H1 (cell line): Measurements from ENCODE around the gene BRPF1. TPM values are rescaled to one million over a fixed set of nuclear protein-coding genes. Genes with fewer than 3 reads are reported as not detected.

Experiments
- CTCF ChIA-PET: fragments of 300-600 bp; sonication (Branson Sonifier 250); formaldehyde crosslinking; loops from one replicate; lab custom pipeline; 2021; ENCODE audit not compliant: partially characterized antibody; lab: Charles Lee
- POLR2A ChIA-PET: fragments of 300-600 bp; sonication (Branson Sonifier 250); formaldehyde crosslinking; loops from one replicate; lab custom pipeline; 2021; ENCODE audit warnings: inconsistent platforms; ENCODE audit not compliant: partially characterized antibody; lab: Charles Lee
- DNase-seq, 2 experiments: peaks; one replicate each; pipeline versions ENCODE4 v3.0.0 to v3.0.0-alpha.2; 2010 to 2022; ENCODE audit warnings: low spot score in 2 of 2, low read depth in 1 of 2, mixed read lengths in 1 of 2
- FAIRE-seq: peaks from 2 replicates; lab custom pipeline; 2011; peaks lifted over from hg19 to GRCh38; lab: Jason Lieb, UNC
- H2AFZ ChIP-seq: 2 replicates; pipeline ENCODE4 v1.8.1; 2012; ENCODE audit warnings: low read length, inconsistent platforms
- H2AK5ac ChIP-seq: 2 replicates; pipeline ENCODE4 v1.6.1; 2013; ENCODE audit warnings: low read depth, low read length
- H2BK120ac ChIP-seq: replicated peaks from 2 replicates; pipeline ENCODE3; 2013; ENCODE audit warnings: low read depth, low read length, inconsistent platforms
- H2BK12ac ChIP-seq: 2 replicates; pipeline ENCODE4 v1.6.1; 2013; ENCODE audit warnings: low read depth, low read length
- H2BK15ac ChIP-seq: 2 replicates; pipeline ENCODE4 v1.6.1; 2013; ENCODE audit warnings: low read length
- H2BK20ac ChIP-seq: 2 replicates; pipeline ENCODE4 v1.6.1; 2013; ENCODE audit warnings: low read length
- H2BK5ac ChIP-seq: 2 replicates; pipeline ENCODE4 v1.6.1; 2013; ENCODE audit warnings: low read depth, low read length
- H3K14ac ChIP-seq: 2 replicates; pipeline ENCODE4 v1.6.1; 2013; ENCODE audit warnings: inconsistent platforms; ENCODE audit not compliant: insufficient read length
- H3K18ac ChIP-seq: 2 replicates; pipeline ENCODE4 v1.6.1; 2013; ENCODE audit warnings: low read length; ENCODE audit errors: extremely low read depth
- H3K23ac ChIP-seq: 2 replicates; pipeline ENCODE4 v1.6.1; 2013; ENCODE audit warnings: inconsistent platforms; ENCODE audit not compliant: insufficient read length
- H3K23me2 ChIP-seq: 2 replicates; pipeline ENCODE4 v1.6.1; 2013; ENCODE audit warnings: low read depth, low read length
- H3K27ac ChIP-seq: 2 replicates; pipeline ENCODE4 v1.6.1; 2011; ENCODE audit warnings: low read depth, low read length, inconsistent platforms
- H3K27me3 ChIP-seq, 4 experiments: replicated peaks in 1 of 4; 1 replicate in 1 of 4; 2 replicates in 3 of 4; pipeline versions ENCODE4 v1.6.1 to v1.8.1; 2011 to 2013; ENCODE audit warnings: low read length in 3 of 4, mild to moderate bottlenecking in 3 of 4, inconsistent platforms in 2 of 4, mixed read lengths in 2 of 4, moderate library complexity in 1 of 4; ENCODE audit not compliant: control insufficient read depth in 3 of 4, insufficient read depth in 3 of 4; ENCODE audit errors: extremely low read depth in 1 of 4
- H3K36me3 ChIP-seq, 4 experiments: 2 replicates each; pipeline versions ENCODE4 v1.6.1 to v1.8.1; 2011 to 2013; ENCODE audit warnings: mild to moderate bottlenecking in 4 of 4, low read length in 3 of 4, moderate library complexity in 2 of 4, control low read depth in 1 of 4, inconsistent platforms in 1 of 4; ENCODE audit not compliant: insufficient read depth in 4 of 4, control insufficient read depth in 2 of 4
- H3K4ac ChIP-seq: replicated peaks from 2 replicates; pipeline ENCODE3; 2013; ENCODE audit warnings: low read length, low read depth, mixed read lengths, inconsistent platforms; ENCODE audit not compliant: insufficient read length
- H3K4me1 ChIP-seq, 4 experiments: replicated peaks in 1 of 4; 1 replicate in 1 of 4; 2 replicates in 3 of 4; pipeline versions ENCODE4 v1.6.1 to v1.8.1; 2011 to 2013; ENCODE audit warnings: low read length in 3 of 4, inconsistent platforms in 2 of 4, mixed read lengths in 1 of 4; ENCODE audit not compliant: insufficient read depth in 4 of 4, control insufficient read depth in 3 of 4
- H3K4me2 ChIP-seq, 2 experiments: 2 replicates each; pipeline versions ENCODE4 v1.6.1 to v1.8.1; 2011 to 2013; ENCODE audit warnings: low read depth in 2 of 2, low read length in 2 of 2, control low read depth in 1 of 2, inconsistent platforms in 1 of 2, mild to moderate bottlenecking in 1 of 2; ENCODE audit not compliant: insufficient read depth in 1 of 2
- H3K4me3 ChIP-seq, 4 experiments: fragments of 200-600, 300-600 bp in 1 of 4; sonication (generic), shearing (Covaris generic), sonication (Bioruptor Twin) in 1 of 4; 2 replicates each; pipeline versions ENCODE4 v1.5.1 to v1.8.1; 2011 to 2016; ENCODE audit warnings: low read length in 4 of 4, low read depth in 3 of 4, control low read depth in 2 of 4, inconsistent platforms in 2 of 4, mild to moderate bottlenecking in 2 of 4, mixed read lengths in 1 of 4, moderate library complexity in 1 of 4; ENCODE audit not compliant: insufficient read depth in 2 of 4; ENCODE audit errors: extremely low read depth in 1 of 4
- H3K56ac ChIP-seq: replicated peaks from 2 replicates; pipeline ENCODE3; 2013; ENCODE audit warnings: low read depth, mild to moderate bottlenecking, mixed read lengths, low read length, inconsistent platforms; ENCODE audit not compliant: insufficient read length
- H3K79me1 ChIP-seq: 2 replicates; pipeline ENCODE4 v1.6.1; 2013; ENCODE audit warnings: low read depth, low read length, control low read depth
- H3K79me2 ChIP-seq, 2 experiments: 2 replicates each; pipeline versions ENCODE4 v1.6.1 to v1.8.1; 2012 to 2013; ENCODE audit warnings: low read length in 2 of 2, mild to moderate bottlenecking in 2 of 2, inconsistent platforms in 1 of 2; ENCODE audit not compliant: insufficient read depth in 2 of 2, control insufficient read depth in 1 of 2
- H3K9ac ChIP-seq, 4 experiments: replicated peaks in 1 of 4; 1 replicate in 1 of 4; 2 replicates in 3 of 4; pipeline versions ENCODE4 v1.6.1 to v1.8.1; 2011 to 2013; ENCODE audit warnings: low read depth in 3 of 4, low read length in 3 of 4, control low read depth in 2 of 4, mild to moderate bottlenecking in 2 of 4, moderate library complexity in 2 of 4, inconsistent platforms in 1 of 4; ENCODE audit errors: extremely low read depth in 1 of 4
- H3K9me3 ChIP-seq, 2 experiments: 2 replicates each; pipeline versions ENCODE4 v1.6.1 to v1.8.1; 2012 to 2013; ENCODE audit warnings: mild to moderate bottlenecking in 2 of 2, moderate library complexity in 2 of 2, control low read depth in 1 of 2, inconsistent platforms in 1 of 2, low read depth in 1 of 2, low read length in 1 of 2, mixed read lengths in 1 of 2; ENCODE audit not compliant: insufficient read depth in 2 of 2
- H4K20me1 ChIP-seq, 2 experiments: replicated peaks in 1 of 2; 2 replicates each; pipeline versions ENCODE3 to v1.8.1; 2011 to 2013; ENCODE audit warnings: inconsistent platforms in 2 of 2, low read length in 2 of 2, mild to moderate bottlenecking in 1 of 2; ENCODE audit not compliant: insufficient read depth in 2 of 2, control insufficient read depth in 1 of 2
- H4K5ac ChIP-seq: 2 replicates; pipeline ENCODE4 v1.6.1; 2013; ENCODE audit warnings: low read length, low read depth, mixed read lengths, inconsistent platforms; ENCODE audit not compliant: insufficient read length
- H4K8ac ChIP-seq: 2 replicates; pipeline ENCODE4 v1.8.0; 2013; ENCODE audit warnings: mild to moderate bottlenecking, moderate library complexity, low read length, inconsistent platforms; ENCODE audit not compliant: insufficient read depth; ENCODE audit errors: extremely low read depth
- H4K91ac ChIP-seq: replicated peaks from 2 replicates; pipeline ENCODE3; 2013; ENCODE audit warnings: low read length, mixed read lengths, inconsistent platforms; ENCODE audit not compliant: insufficient read length
- BCL11A ChIP-seq, 2 experiments: IDR thresholded peaks; one replicate each; pipeline ENCODE4 v1.6.1; 2011; ENCODE audit warnings: low read depth in 2 of 2, low read length in 2 of 2, mild to moderate bottlenecking in 2 of 2
- BRCA1 ChIP-seq: IDR thresholded peaks from 2 replicates; pipeline ENCODE4 v1.6.1; 2012; ENCODE audit warnings: low read depth, low read length, improper control_type of control experiment
- GTF2F1 ChIP-seq: IDR thresholded peaks from 2 replicates; pipeline ENCODE4 v1.6.1; 2012; ENCODE audit warnings: low read depth, low read length, improper control_type of control experiment, borderline replicate concordance
- HDAC6 ChIP-seq: IDR thresholded peaks from one replicate; pipeline ENCODE4 v1.7.1; 2012; ENCODE audit warnings: low read depth, mild to moderate bottlenecking, inconsistent platforms, low read length, moderate library complexity
- ZNF274 ChIP-seq: IDR thresholded peaks from 2 replicates; pipeline ENCODE4 v1.7.0; 2012; ENCODE audit warnings: low read length, borderline replicate concordance; ENCODE audit errors: extremely low read depth
- WGBS, 2 experiments: shearing (Covaris generic) in 1 of 2; methylation state at CpG; one replicate each; pipeline versions ENCODE4 v1.1.6 to v1.1.7; 2013 to 2015; ENCODE audit warnings: low lambda C conversion rate in 2 of 2, mixed read lengths in 2 of 2, inconsistent platforms in 1 of 2, low coverage in 1 of 2, missing lambda C conversion rate in 1 of 2; ENCODE audit not compliant: insufficient replicate concordance in 2 of 2, insufficient coverage in 1 of 2, insufficient read length in 1 of 2; ENCODE audit errors: extremely low coverage in 1 of 2, missing lambda C conversion rate in 1 of 2; 5-methylcytosine and 5-hydroxymethylcytosine counted together
- polyA plus RNA-seq, 7 experiments: library from polyadenylated mRNA; depleted of rRNA in 3 of 7; stranded (reverse) in 5 of 7; unstranded in 2 of 7; fragments of >200 nt in 5 of 7; fragments of 200-250 nt in 2 of 7; gene quantifications; 1 replicate in 5 of 7; 2 replicates in 1 of 7; 4 replicates in 1 of 7; pipeline versions ENCODE4 v1.2.1 to v1.2.3, GENCODE V29; 2011 to 2013; ENCODE audit warnings: missing spikeins in 2 of 7, mixed read lengths in 2 of 7
- total RNA-seq: library from RNA; stranded (reverse); fragmentation: NEBNext Ultra II Directional; extraction: Animal tissue kit (Norgen Biotek cat#: 25700); gene quantifications from 2 replicates; pipeline ENCODE4 v1.2.1, GENCODE V29; 2021
- TF ChIP-seq, protein P1 (sequence below): IDR thresholded peaks from 2 replicates; pipeline ENCODE4 v1.6.1; 2012; ENCODE audit warnings: inconsistent platforms

Gene BRPF1
- total and polyA plus RNA-seq, 2 of the 8 experiments (the other 6 are each of a cell fraction or from before 2014, with no cell fraction given): 11.3 to 21.7 TPM

DNA sequence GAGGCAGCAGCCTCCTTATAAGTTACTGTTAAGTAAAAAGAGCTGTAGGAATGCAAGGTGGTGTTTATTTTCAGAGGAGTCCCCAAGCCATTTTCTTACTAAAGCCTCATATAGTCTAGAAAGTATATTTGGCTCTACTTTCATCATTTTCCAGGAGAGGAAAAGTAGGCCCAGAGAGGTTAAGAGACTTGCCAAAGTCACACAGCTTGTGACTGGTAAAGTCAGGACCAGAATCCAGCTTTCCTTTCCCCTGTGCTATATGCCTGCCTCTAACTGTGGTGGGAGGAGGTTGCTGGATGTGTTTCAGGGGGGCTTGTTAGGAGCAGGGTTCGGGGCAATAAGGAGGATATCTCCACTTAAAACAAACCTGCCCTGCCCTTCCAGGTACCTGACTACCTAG is 11.0 kb downstream of the BRPF1 start:
- no peak for DNase-seq
- Histone ChIP-seq H2BK20ac (no peak overlapping the region), H2AFZ (no peak overlapping the region), H3K18ac (no peak overlapping the region), H3K79me1 (peaks cover 5% of the 10 kb centered on the region; the same call in 1 of the 2 replicates), H3K9me3 (no peaks in the 10 kb centered on the region), H3K4me2 (no peak overlapping the region), H2BK12ac (no peak overlapping the region), H4K5ac (no peak overlapping the region), H4K20me1 (peaks cover 2 to 14% of the 10 kb centered on the region in 2 experiments), H3K27ac (no peak overlapping the region), H3K56ac (no peak overlapping the region), H3K23me2 (no peaks in the 10 kb centered on the region), H2BK120ac (no peak overlapping the region), H3K23ac (no peak overlapping the region), H2AK5ac (no peak overlapping the region), H2BK15ac (no peak overlapping the region), H4K8ac (no peak overlapping the region; the same call in 1 of the 2 replicates), H3K4me1 (no peaks in the 10 kb centered on the region), H3K4me3 (no peak overlapping the region), H2BK5ac (no peak overlapping the region), H3K9ac (no peak overlapping the region), H4K91ac (no peak overlapping the region), H3K79me2 (no peaks in the 10 kb centered on the region), H3K14ac (no peak overlapping the region), H3K27me3 (0 out of 7 replicates have a peak, but pooled peaks cover 0 to 2% (median 0%) of the 10 kb centered on the region in 4 experiments), H3K4ac (no peak overlapping the region), H3K36me3 (peaks cover 65 to 98% (median 92%) of the 10 kb centered on the region in 4 experiments)
- CTCF ChIA-PET: interaction anchor here (1.6 kb wide), 1 partner anchor 15 kb away, joined by 6 read pairs; no protein-coding TSS in a partner anchor
- POLR2A ChIA-PET: interaction anchor here (0.6 to 6.7 kb wide), 2 partner anchors 10 to 27 kb away, joined by 3 to 56 read pairs; partner anchors contain the start of genes BRPF1 and CAMK1
- no peak for FAIRE-seq
- WGBS, 2 experiments: 92% methylated on average over 1 of the region's 1 CpG; no CpG with 5 or more reads in 1 of the 2 experiments
- no peak for TF ChIP-seq ZNF274
- TF ChIP-seq HDAC6: no peak
- TF ChIP-seq BCL11A (IDR thresholded peaks at IDR 0.05; ENCODE audit: low read depth in 2 of 2, low read length in 2 of 2): no peak
- TF ChIP-seq GTF2F1: no peak
- TF ChIP-seq, protein P1, sequence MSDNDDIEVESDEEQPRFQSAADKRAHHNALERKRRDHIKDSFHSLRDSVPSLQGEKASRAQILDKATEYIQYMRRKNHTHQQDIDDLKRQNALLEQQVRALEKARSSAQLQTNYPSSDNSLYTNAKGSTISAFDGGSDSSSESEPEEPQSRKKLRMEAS: no peak
- no peak for TF ChIP-seq BRCA1
